Measurements from ENCODE around the gene DDO.

DDO gene

GRCh38 chr6:110421749-110422443 is 6.5 kb upstream of the DDO start:
- no peak for DNase-seq (ENCODE audit: low read depth in 2 of 2)

GRCh38 chr6:110419028-110419739 is 3.8 kb upstream of the DDO start:
- no peak for DNase-seq (ENCODE audit: low read depth in 2 of 2)

- DNase-seq (ENCODE audit: low read depth in 2 of 2), result no peak
These were observed 3.2 kb upstream of the DDO start for GRCh38 chr6:110418594-110418993.

GRCh38 chr6:110414669-110415068 is 706 bp downstream of the DDO start:
- DNase-seq (ENCODE audit: low read depth in 2 of 2), result no peak

- DNase-seq (ENCODE audit: low read depth in 2 of 2), result no peak
These were observed 3.0 kb downstream of the DDO start for GRCh38 chr6:110412360-110412759.

- DNase-seq (ENCODE audit: low read depth in 2 of 2), result no peak
These were observed 4.9 kb downstream of the DDO start for GRCh38 chr6:110410511-110410910.

- no peak for DNase-seq (ENCODE audit: low read depth in 2 of 2)
These were observed 5.6 kb downstream of the DDO start for GRCh38 chr6:110409794-110410193.

- no peak for DNase-seq (ENCODE audit: low read depth in 2 of 2)
These were observed 6.5 kb downstream of the DDO start for GRCh38 chr6:110408901-110409300.

- no peak for DNase-seq (ENCODE audit: low read depth in 2 of 2)
These were observed 10.8 kb downstream of the DDO start for GRCh38 chr6:110404607-110405006.

- DNase-seq (ENCODE audit: low read depth in 2 of 2), result no peak
These were observed 13.7 kb downstream of the DDO start for GRCh38 chr6:110401585-110402176.

GRCh38 chr6:110400208-110400607 is 15.2 kb downstream of the DDO start:
- DNase-seq (ENCODE audit: low read depth in 2 of 2), result no peak

- no peak for DNase-seq (ENCODE audit: low read depth in 2 of 2)
These were observed 15.9 kb downstream of the DDO start for GRCh38 chr6:110399219-110400071.

GRCh38 chr6:110398778-110399177 is 16.6 kb downstream of the DDO start:
- DNase-seq (ENCODE audit: low read depth in 2 of 2), result no peak

- no peak for DNase-seq (ENCODE audit: low read depth in 2 of 2)
These were observed 20.2 kb downstream of the DDO start for GRCh38 chr6:110395221-110395620.

GRCh38 chr6:110394409-110394808 is 21.0 kb downstream of the DDO start:
- no peak for DNase-seq (ENCODE audit: low read depth in 2 of 2)

- DNase-seq (ENCODE audit: low read depth in 2 of 2), result no peak
These were observed 22.6 kb downstream of the DDO start for GRCh38 chr6:110392727-110393126.

GRCh38 chr6:110390404-110390803 is 25.0 kb downstream of the DDO start:
- DNase-seq (ENCODE audit: low read depth in 2 of 2), result no peak

GRCh38 chr6:110389689-110390382 is 25.5 kb downstream of the DDO start:
- no peak for DNase-seq (ENCODE audit: low read depth in 2 of 2)

- no peak for DNase-seq (ENCODE audit: low read depth in 2 of 2)
These were observed 27.4 kb downstream of the DDO start for GRCh38 chr6:110387986-110388385.

GRCh38 chr6:110385458-110385863 is 29.9 kb downstream of the DDO start:
- no peak for DNase-seq (ENCODE audit: low read depth in 2 of 2)

GRCh38 chr6:110378552-110378951 is 36.8 kb downstream of the DDO start:
- DNase-seq (ENCODE audit: low read depth in 2 of 2), result no peak

- no peak for DNase-seq (ENCODE audit: low read depth in 2 of 2)
These were observed 46.3 kb downstream of the DDO start for GRCh38 chr6:110369066-110369465.

Measured in stimulated activated CD8-positive, alpha-beta memory T cell treated with anti-CD3 and anti-CD28 coated beads, Interleukin-2, amount 100 ng/mL, for 1 hour (primary cell).